Panc1 (cell line): ENCODE results near the gene CLCC1. TPM values are rescaled to one million over a fixed set of nuclear protein-coding genes. Genes with fewer than 3 reads are reported as not detected.

ENCODE experiments used
- ATAC-seq: fragments of 200-7000 bp; cut with Tn5 transposase; 2 replicates; pipeline ENCODE4 v1.9.1; 2020; ENCODE audit warnings: mild to moderate bottlenecking, moderate library complexity
- BruUV-seq: library from RNA; stranded (reverse); fragments of 400-500 nt; replicated peaks from 2 replicates; lab custom pipeline; 2021; lab: Mats Ljungman, UMichigan
- CTCF ChIA-PET: fragments of 300-600 bp; sonication (Branson Sonifier 250); formaldehyde crosslinking; loops from one replicate; lab custom pipeline; 2022; ENCODE audit warnings: antibody characterized with exemption; lab: Charles Lee
- POLR2A ChIA-PET: fragments of 300-600 bp; sonication (Branson Sonifier 250); formaldehyde crosslinking; loops from one replicate; lab custom pipeline; 2022; ENCODE audit warnings: antibody characterized with exemption; lab: Charles Lee
- DNase-seq: peaks from one replicate; pipeline ENCODE4 v3.0.0-alpha.2; 2010; ENCODE audit warnings: low read depth, low spot score
- H3K27ac ChIP-seq: 2 replicates; pipeline ENCODE4 v1.5.1; 2011; ENCODE audit warnings: mild to moderate bottlenecking, low read length, inconsistent platforms
- H3K27me3 ChIP-seq: fragments of 200-500 bp; sonication (Bioruptor generic); 2 replicates; pipeline ENCODE4 v1.6.0; 2014; ENCODE audit warnings: low read length, inconsistent platforms; ENCODE audit not compliant: control insufficient read depth, insufficient read depth
- H3K36me3 ChIP-seq: fragments of 200-500 bp; sonication (Bioruptor generic); 2 replicates; pipeline ENCODE4 v1.5.1; 2014; ENCODE audit warnings: inconsistent platforms, mild to moderate bottlenecking, low read length, moderate library complexity; ENCODE audit not compliant: control insufficient read depth, insufficient read depth
- H3K4me1 ChIP-seq: 2 replicates; pipeline ENCODE4 v1.5.1; 2011; ENCODE audit warnings: inconsistent platforms, mild to moderate bottlenecking, low read length, moderate library complexity; ENCODE audit not compliant: control insufficient read depth, insufficient read depth
- H3K4me3 ChIP-seq, 2 experiments: 2 replicates each; pipeline ENCODE4 v1.5.1; 2011 to 2012; ENCODE audit warnings: low read depth in 2 of 2, low read length in 2 of 2, mild to moderate bottlenecking in 2 of 2, inconsistent platforms in 1 of 2, moderate library complexity in 1 of 2
- H3K9me3 ChIP-seq: fragments of 200-500 bp; sonication (Bioruptor generic); 2 replicates; pipeline ENCODE4 v1.5.1; 2014; ENCODE audit warnings: low read depth, mild to moderate bottlenecking, inconsistent platforms, low read length, moderate library complexity; ENCODE audit not compliant: control insufficient read depth, insufficient read depth
- CTCF ChIP-seq: fragments of 450-650 bp; IDR thresholded peaks from 2 replicates; pipeline ENCODE4 v1.5.1; 2017; ENCODE audit warnings: mild to moderate bottlenecking
- POLR2AphosphoS5 ChIP-seq: IDR thresholded peaks from 2 replicates; pipeline ENCODE4 v1.6.1; 2012; ENCODE audit warnings: mild to moderate bottlenecking, low read depth, low read length, moderate library complexity
- REST ChIP-seq, 2 experiments: IDR thresholded peaks; 2 replicates each; pipeline ENCODE4 v1.6.1; 2011 to 2012; ENCODE audit warnings: low read depth in 2 of 2, control low read depth in 1 of 2, low read length in 1 of 2, mild to moderate bottlenecking in 1 of 2, moderate library complexity in 1 of 2; ENCODE audit not compliant: insufficient read depth in 1 of 2
- SIN3A ChIP-seq: IDR thresholded peaks from 2 replicates; pipeline ENCODE4 v1.6.1; 2012; ENCODE audit warnings: low read depth, mild to moderate bottlenecking, low read length, moderate library complexity, borderline replicate concordance; ENCODE audit not compliant: insufficient read depth
- TCF7L2 ChIP-seq: IDR thresholded peaks from 2 replicates; pipeline ENCODE4 v1.6.1; 2011; ENCODE audit warnings: mild to moderate bottlenecking, low read depth, low read length, inconsistent platforms
- in situ Hi-C: cut with HindIII; loops from 2 replicates; pipeline ENCODE4 v1.10.0; 2016; ENCODE audit warnings: low sequenced_read_pairs, low pct_unique_long_range_greater_than_20kb
- intact Hi-C: fragments of 100-400 bp; cut with micrococcal nuclease; formaldehyde crosslinking; loops from one replicate; pipeline ENCODE4 v1.10.0; 2022; ENCODE audit not compliant: unreplicated experiment
- total RNA-seq: library from RNA; stranded (reverse); gene quantifications from one replicate; pipeline ENCODE4 v1.2.1, GENCODE V29; 2021; ENCODE audit not compliant: unreplicated experiment

The CLCC1 gene
- total RNA-seq, 1 experiment from 2014 or later, result 28.4 TPM

GRCh38 chr1:108983114-108983513, 19.8 kb upstream of the CLCC1 start:
- H3K36me3 ChIP-seq, result no peaks in the 10 kb centered on the region
- TF ChIP-seq SIN3A (no peak), CTCF (no peak), POLR2AphosphoS5 (no peak), TCF7L2 (no peak), REST (IDR thresholded peaks at IDR 0.05; ENCODE audit: insufficient read depth in 1 of 2, low read depth in 2 of 2, low read length in 1 of 2) (no peak)
- no peak for ATAC-seq

DNA sequence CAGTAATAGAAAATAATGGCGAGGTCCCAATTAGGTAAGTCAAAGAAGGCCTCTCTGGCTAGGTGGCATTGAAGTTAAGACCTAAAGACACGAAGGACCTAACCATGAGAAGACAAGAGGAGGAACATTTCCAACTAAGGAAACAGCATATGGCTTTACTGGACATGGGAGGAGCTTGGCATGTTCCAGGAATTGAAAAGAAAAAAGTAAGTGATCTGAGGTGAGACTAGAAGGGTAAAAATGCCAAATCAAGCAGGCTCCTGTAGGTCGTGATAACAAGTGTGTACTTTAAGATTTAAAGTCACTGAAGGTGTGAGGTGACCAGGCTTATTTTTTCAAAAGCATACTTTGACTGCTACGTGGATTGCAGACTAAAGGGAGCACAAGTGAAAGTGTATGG, 13.4 kb upstream of the CLCC1 start:
- H3K4me3 ChIP-seq, result no peak overlapping the region
- no peaks in the 10 kb centered on the region for H3K9me3 ChIP-seq
- H3K27ac ChIP-seq, result no peak overlapping the region
- POLR2A ChIA-PET, result no interaction called here
- no peak for TF ChIP-seq REST (IDR thresholded peaks at IDR 0.05; ENCODE audit: insufficient read depth in 1 of 2, low read depth in 2 of 2, low read length in 1 of 2)
- no peaks in the 10 kb centered on the region for H3K27me3 ChIP-seq
- in situ Hi-C loops (no loop called here), intact Hi-C loops (no loop called here)
- no TSS peak for BruUV-seq
- ATAC-seq, result no peak
- DNase-seq, result no peak
- CTCF ChIA-PET, result no interaction called here
- H3K4me1 ChIP-seq, result no peaks in the 10 kb centered on the region
- no peaks in the 10 kb centered on the region for H3K36me3 ChIP-seq

More at GRCh38 chr1:108983114-108983513, 19.8 kb upstream of the CLCC1 start:
- no peaks in the 10 kb centered on the region for H3K4me1 ChIP-seq
- no peak overlapping the region for H3K4me3 ChIP-seq
- no peaks in the 10 kb centered on the region for H3K27me3 ChIP-seq
- no TSS peak for BruUV-seq
- ChIA-PET CTCF (no interaction called here), POLR2A (interaction anchor here (0.6 kb wide), 1 partner anchor 24 kb away, joined by 9 read pairs; no protein-coding TSS in a partner anchor)
- DNase-seq, result no peak
- no peaks in the 10 kb centered on the region for H3K9me3 ChIP-seq
- H3K27ac ChIP-seq, result no peak overlapping the region
- intact Hi-C loops (no loop called here), in situ Hi-C loops (no loop called here)
